ENCODE data around the gene ANXA3.

GRCh38 chr4:78644744-78645330, 93.3 kb downstream of the ANXA3 start:
- no peak for TF ChIP-seq POLR2A (IDR thresholded peaks at IDR 0.05; ENCODE audit: low read length)
- no peak for TF ChIP-seq GATA1 (IDR thresholded peaks at IDR 0.05; ENCODE audit: low read depth, low read length)

Measured in erythroblast (primary cell).